GM18868 (cell line): ENCODE measurements around the gene FCN1.

ENCODE experiments used
- ATAC-seq: cut with Tn5 transposase; IDR thresholded peaks from one replicate; pipeline ENCODE4 v1.9.1; 2021; ENCODE audit warnings: mild to moderate bottlenecking, moderate library complexity; ENCODE audit not compliant: unreplicated experiment

The FCN1 gene

GRCh38 chr9:134915046-134915985 is 2.4 kb downstream of the FCN1 start:
- ATAC-seq: no peak

- ATAC-seq: no peak
These were observed 3.2 kb downstream of the FCN1 start for GRCh38 chr9:134914501-134914834.

GRCh38 chr9:134913713-134914500 is 3.8 kb downstream of the FCN1 start:
- no peak for ATAC-seq

GRCh38 chr9:134913041-134913712 is 4.5 kb downstream of the FCN1 start:
- no peak for ATAC-seq

- no peak for ATAC-seq
These were observed 5.4 kb downstream of the FCN1 start for GRCh38 chr9:134912126-134912840.

- no peak for ATAC-seq
These were observed 7.9 kb downstream of the FCN1 start for GRCh38 chr9:134909511-134910481.

- no peak for ATAC-seq
These were observed 9.0 kb downstream of the FCN1 start for GRCh38 chr9:134908524-134909309.

GRCh38 chr9:134902936-134903335 is 14.8 kb downstream of the FCN1 start:
- ATAC-seq: no peak

GRCh38 chr9:134899818-134900217 is 17.9 kb downstream of the FCN1 start:
- no peak for ATAC-seq

GRCh38 chr9:134899168-134899567 is 18.5 kb downstream of the FCN1 start:
- ATAC-seq: no peak

- no peak for ATAC-seq
These were observed 19.4 kb downstream of the FCN1 start for GRCh38 chr9:134898319-134898718.

GRCh38 chr9:134897584-134898170 is 20.0 kb downstream of the FCN1 start:
- ATAC-seq: no peak

GRCh38 chr9:134896834-134897583 is 20.7 kb downstream of the FCN1 start:
- no peak for ATAC-seq

- ATAC-seq: no peak
These were observed 21.5 kb downstream of the FCN1 start for GRCh38 chr9:134895908-134896833.

GRCh38 chr9:134895567-134895907 is 22.2 kb downstream of the FCN1 start:
- ATAC-seq: no peak

GRCh38 chr9:134895097-134895496 is 22.6 kb downstream of the FCN1 start:
- no peak for ATAC-seq
